NCI-H146 treated with DMSO at 0.1 percent for 48 hours (cell line): ENCODE measurements around the gene CEP120.
"Not testable (repeated sequence)": the region's sequence is repeated elsewhere in the genome, so short reads cannot be mapped to it uniquely, and the experiment has no call there.

Experiments
- DNase-seq: peaks from one replicate; lab custom pipeline; 2025; ENCODE audit not compliant: unreplicated experiment; lab: John Stamatoyannopoulos, UW

Gene CEP120

GRCh38 chr5:123391009-123391408, 32.2 kb downstream of the CEP120 start:
- DNase-seq, result no peak

GRCh38 chr5:123389794-123390193, 33.4 kb downstream of the CEP120 start:
- no peak for DNase-seq

- no peak for DNase-seq
These were observed 35.9 kb downstream of the CEP120 start for GRCh38 chr5:123387313-123387712.

GRCh38 chr5:123382252-123382651, 41.0 kb downstream of the CEP120 start:
- DNase-seq, result no peak

- no peak for DNase-seq
These were observed 51.5 kb downstream of the CEP120 start for GRCh38 chr5:123371575-123372179.

GRCh38 chr5:123369371-123369968, 53.7 kb downstream of the CEP120 start:
- no peak for DNase-seq

- DNase-seq, result no peak
These were observed 55.5 kb downstream of the CEP120 start for GRCh38 chr5:123367739-123368138.

GRCh38 chr5:123365156-123365555, 58.0 kb downstream of the CEP120 start:
- DNase-seq, result no peak

GRCh38 chr5:123364441-123365155, 58.6 kb downstream of the CEP120 start:
- DNase-seq, result no peak

- no peak for DNase-seq
These were observed 62.3 kb downstream of the CEP120 start for GRCh38 chr5:123360910-123361309.

GRCh38 chr5:123360201-123360571, 63.0 kb downstream of the CEP120 start:
- DNase-seq, result no peak

GRCh38 chr5:123359454-123360200, 63.6 kb downstream of the CEP120 start:
- DNase-seq, result no peak

GRCh38 chr5:123358751-123359150, 64.5 kb downstream of the CEP120 start:
- DNase-seq, result no peak

- DNase-seq, result no peak
These were observed 64.9 kb downstream of the CEP120 start for GRCh38 chr5:123358304-123358703.

- no peak for DNase-seq
These were observed 71.4 kb downstream of the CEP120 start for GRCh38 chr5:123351820-123352219.

- no peak for DNase-seq
These were observed 72.0 kb downstream of the CEP120 start for GRCh38 chr5:123351240-123351639.

- no peak for DNase-seq
These were observed 72.5 kb downstream of the CEP120 start for GRCh38 chr5:123350742-123351141.

GRCh38 chr5:123344816-123345426, 78.3 kb downstream of the CEP120 start:
- DNase-seq, result no peak

- no peak for DNase-seq
These were observed 82.3 kb downstream of the CEP120 start for GRCh38 chr5:123340928-123341327.

- DNase-seq, result not testable (repeated sequence)
These were observed 114.8 kb downstream of the CEP120 start for GRCh38 chr5:123308377-123308776.

GRCh38 chr5:123305751-123306150, 117.5 kb downstream of the CEP120 start:
- no peak for DNase-seq
